CD14-positive monocyte (primary cell): Measurements from ENCODE around the gene ELFN1. TPM values are rescaled to one million over a fixed set of nuclear protein-coding genes. Genes with fewer than 3 reads are reported as not detected.

Source experiments
- DNase-seq, 3 donors: peaks; one replicate each; pipeline ENCODE4 v3.0.0-alpha.2; 2011 to 2022
- H2AFZ ChIP-seq: 2 replicates; pipeline ENCODE4 v1.6.0; 2012; ENCODE audit warnings: mild to moderate bottlenecking, low read depth, low read length, inconsistent platforms; ENCODE audit not compliant: insufficient read depth, poor library complexity, severe bottlenecking
- H3K27ac ChIP-seq, 2 donors: 1 replicate in 1 of 2; 2 replicates in 1 of 2; pipeline ENCODE4 v1.5.1; 2012 to 2013; ENCODE audit warnings: low read length in 2 of 2, control low read depth in 1 of 2, inconsistent platforms in 1 of 2, low read depth in 1 of 2, mild to moderate bottlenecking in 1 of 2
- H3K27me3 ChIP-seq, 2 donors: one replicate each; pipeline versions ENCODE4 v1.6.0 to v1.6.1; 2011 to 2013; ENCODE audit warnings: low read length in 2 of 2; ENCODE audit not compliant: control insufficient read depth in 2 of 2, insufficient read depth in 2 of 2
- H3K36me3 ChIP-seq, 2 donors: replicated peaks in 1 of 2; 1 replicate in 1 of 2; 2 replicates in 1 of 2; pipeline versions ENCODE4 v1.5.1 to v1.6.1; 2012 to 2013; ENCODE audit warnings: low read length in 2 of 2, control low read depth in 1 of 2, inconsistent platforms in 1 of 2, mild to moderate bottlenecking in 1 of 2; ENCODE audit not compliant: insufficient read depth in 2 of 2, control insufficient read depth in 1 of 2
- H3K4me1 ChIP-seq, 2 donors: 1 replicate in 1 of 2; 2 replicates in 1 of 2; pipeline versions ENCODE4 v1.5.1 to v1.6.1; 2012 to 2013; ENCODE audit warnings: low read length in 2 of 2, control low read depth in 1 of 2, inconsistent platforms in 1 of 2, mild to moderate bottlenecking in 1 of 2, moderate library complexity in 1 of 2; ENCODE audit not compliant: insufficient read depth in 2 of 2, control insufficient read depth in 1 of 2
- H3K4me2 ChIP-seq: replicated peaks from 2 replicates; pipeline ENCODE3; 2012; ENCODE audit warnings: low read length, moderate library complexity, mild to moderate bottlenecking; ENCODE audit not compliant: poor library complexity, severe bottlenecking; ENCODE audit errors: extremely low read depth
- H3K4me3 ChIP-seq, 3 experiments: fragments of 200-600 bp in 1 of 3; sonication (generic) in 1 of 3; replicated peaks in 1 of 3; 1 replicate in 2 of 3; 2 replicates in 1 of 3; pipeline ENCODE4 v1.5.1; 2011 to 2013; ENCODE audit warnings: low read length in 3 of 3, mild to moderate bottlenecking in 3 of 3, control low read depth in 2 of 3, low read depth in 2 of 3, inconsistent platforms in 1 of 3, moderate library complexity in 1 of 3
- H3K79me2 ChIP-seq: 2 replicates; pipeline ENCODE4 v1.6.0; 2012; ENCODE audit warnings: mild to moderate bottlenecking, control low read depth, inconsistent platforms, low read length, moderate library complexity; ENCODE audit not compliant: insufficient read depth
- H3K9ac ChIP-seq: 2 replicates; pipeline ENCODE4 v1.6.0; 2017; ENCODE audit warnings: low read length, mild to moderate bottlenecking; ENCODE audit not compliant: insufficient read depth, poor library complexity, severe bottlenecking
- H3K9me3 ChIP-seq, 2 donors: replicated peaks in 1 of 2; 1 replicate in 1 of 2; 2 replicates in 1 of 2; pipeline versions ENCODE4 v1.5.1 to v1.6.1; 2012 to 2013; ENCODE audit warnings: low read length in 2 of 2, control low read depth in 1 of 2; ENCODE audit not compliant: control insufficient read depth in 1 of 2, insufficient read depth in 1 of 2
- H4K20me1 ChIP-seq: 2 replicates; pipeline ENCODE4 v1.6.0; 2012; ENCODE audit warnings: mild to moderate bottlenecking, low read length, control low read depth, moderate library complexity; ENCODE audit not compliant: insufficient read depth
- H3K27ac Mint-ChIP-seq, 7 donors: one replicate each; pipeline ENCODE4 v1.8.0; 2020; ENCODE audit warnings: mild to moderate bottlenecking in 7 of 7, mixed read lengths in 7 of 7, moderate library complexity in 6 of 7, inconsistent platforms in 2 of 7
- H3K27me3 Mint-ChIP-seq, 3 donors: one replicate each; pipeline ENCODE4 v1.8.0; 2021 to 2022; ENCODE audit warnings: low read depth in 3 of 3, mild to moderate bottlenecking in 3 of 3, mixed read lengths in 3 of 3, moderate library complexity in 3 of 3, inconsistent platforms in 1 of 3
- H3K36me3 Mint-ChIP-seq, 2 donors: one replicate each; pipeline ENCODE4 v1.8.0; 2020; ENCODE audit warnings: mixed read lengths in 2 of 2, inconsistent platforms in 1 of 2, mild to moderate bottlenecking in 1 of 2
- H3K4me1 Mint-ChIP-seq: one replicate; pipeline ENCODE4 v1.8.0; 2020; ENCODE audit warnings: mild to moderate bottlenecking, mixed read lengths
- H3K4me3 Mint-ChIP-seq, 2 donors: one replicate each; pipeline ENCODE4 v1.8.0; 2020; ENCODE audit warnings: mild to moderate bottlenecking in 2 of 2, mixed read lengths in 2 of 2, moderate library complexity in 1 of 2
- H3K9me3 Mint-ChIP-seq, 7 donors: one replicate each; pipeline ENCODE4 v1.8.0; 2020 to 2022; ENCODE audit warnings: mixed read lengths in 7 of 7, mild to moderate bottlenecking in 6 of 7, moderate library complexity in 6 of 7, inconsistent platforms in 2 of 7
- WGBS: methylation state at CpG from one replicate; pipeline ENCODE4 v1.1.5; 2013; ENCODE audit warnings: missing lambda C conversion rate; ENCODE audit not compliant: insufficient coverage; 5-methylcytosine and 5-hydroxymethylcytosine counted together
- intact Hi-C, 2 donors: fragments of 100-400 bp; cut with micrococcal nuclease; formaldehyde crosslinking; loops; one replicate each; pipeline versions ENCODE4 v1.15.0 to v1.15.1; 2023
- polyA plus RNA-seq, 3 donors: library from polyadenylated mRNA; depleted of rRNA in 1 of 3; unstranded in 2 of 3; stranded (reverse) in 1 of 3; fragments of 300-500 nt in 2 of 3; fragments of >200 nt in 1 of 3; fragmentation: Illumina TruSeq in 2 of 3; gene quantifications; 1 replicate in 2 of 3; 2 replicates in 1 of 3; pipeline ENCODE4 v1.2.3, GENCODE V29; 2012 to 2021
- TF ChIP-seq, protein P1 (sequence below): fragments of 200-600 bp; IDR thresholded peaks from one replicate; pipeline ENCODE4 v1.8.0; 2022; ENCODE audit warnings: antibody characterized with exemption, mild to moderate bottlenecking

ELFN1 gene
- polyA plus RNA-seq, 3 donors: not detected

DNA sequence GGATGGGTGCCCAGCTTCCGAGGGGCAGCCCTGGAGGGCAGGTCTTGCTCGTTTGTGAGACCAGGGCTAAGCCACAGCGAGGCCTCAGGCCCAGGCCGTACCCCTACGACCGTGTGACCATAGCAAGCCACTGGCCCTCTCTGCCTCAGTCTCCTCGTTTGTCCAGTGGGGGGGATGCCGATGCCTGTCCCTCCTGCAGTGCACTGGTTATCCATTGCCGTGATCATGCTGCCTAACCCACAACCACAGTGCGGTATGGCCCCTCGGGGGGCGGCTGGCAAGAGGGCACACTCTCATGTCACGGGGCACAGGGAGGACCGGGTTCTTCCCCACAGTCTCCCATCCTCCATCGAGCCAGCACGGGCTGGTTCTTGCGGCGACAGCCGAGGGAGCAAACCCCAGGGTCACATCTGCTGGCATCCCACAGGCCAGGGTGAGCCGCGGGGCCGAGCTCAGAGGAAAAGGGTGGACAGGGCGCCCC lies 80.5 kb downstream of the ELFN1 start:
- no peak overlapping the region for H3K4me2 ChIP-seq
- no peak overlapping the region for H3K4me3 Mint-ChIP-seq
- no peak overlapping the region for H3K9ac ChIP-seq
- no peak for DNase-seq
- intact Hi-C loops: no loop called here
- H3K36me3 ChIP-seq: no peaks in the 10 kb centered on the region
- no peak overlapping the region for H3K4me3 ChIP-seq
- 90% methylated on average over 22 of the region's 23 CpGs for WGBS
- H3K9me3 ChIP-seq: peaks cover 0 to 3% of the 10 kb centered on the region in 2 donors
- no peaks in the 10 kb centered on the region for H3K36me3 Mint-ChIP-seq
- TF ChIP-seq, protein P1, sequence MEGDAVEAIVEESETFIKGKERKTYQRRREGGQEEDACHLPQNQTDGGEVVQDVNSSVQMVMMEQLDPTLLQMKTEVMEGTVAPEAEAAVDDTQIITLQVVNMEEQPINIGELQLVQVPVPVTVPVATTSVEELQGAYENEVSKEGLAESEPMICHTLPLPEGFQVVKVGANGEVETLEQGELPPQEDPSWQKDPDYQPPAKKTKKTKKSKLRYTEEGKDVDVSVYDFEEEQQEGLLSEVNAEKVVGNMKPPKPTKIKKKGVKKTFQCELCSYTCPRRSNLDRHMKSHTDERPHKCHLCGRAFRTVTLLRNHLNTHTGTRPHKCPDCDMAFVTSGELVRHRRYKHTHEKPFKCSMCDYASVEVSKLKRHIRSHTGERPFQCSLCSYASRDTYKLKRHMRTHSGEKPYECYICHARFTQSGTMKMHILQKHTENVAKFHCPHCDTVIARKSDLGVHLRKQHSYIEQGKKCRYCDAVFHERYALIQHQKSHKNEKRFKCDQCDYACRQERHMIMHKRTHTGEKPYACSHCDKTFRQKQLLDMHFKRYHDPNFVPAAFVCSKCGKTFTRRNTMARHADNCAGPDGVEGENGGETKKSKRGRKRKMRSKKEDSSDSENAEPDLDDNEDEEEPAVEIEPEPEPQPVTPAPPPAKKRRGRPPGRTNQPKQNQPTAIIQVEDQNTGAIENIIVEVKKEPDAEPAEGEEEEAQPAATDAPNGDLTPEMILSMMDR: no peak
- H4K20me1 ChIP-seq: no peaks in the 10 kb centered on the region
- H3K9me3 Mint-ChIP-seq: peaks cover 0 to 4% (median 3%) of the 10 kb centered on the region in 7 donors
- no peaks in the 10 kb centered on the region for H3K79me2 ChIP-seq
- peaks cover 4 to 18% (median 15%) of the 10 kb centered on the region in 3 donors for H3K27me3 Mint-ChIP-seq
- H3K27ac ChIP-seq: no peak overlapping the region
- H3K4me1 Mint-ChIP-seq: peaks cover 8% of the 10 kb centered on the region
- no peak overlapping the region for H2AFZ ChIP-seq
- H3K4me1 ChIP-seq: peaks cover 0 to 4% of the 10 kb centered on the region in 2 donors
- no peak overlapping the region for H3K27ac Mint-ChIP-seq
- no peaks in the 10 kb centered on the region for H3K27me3 ChIP-seq

DNA sequence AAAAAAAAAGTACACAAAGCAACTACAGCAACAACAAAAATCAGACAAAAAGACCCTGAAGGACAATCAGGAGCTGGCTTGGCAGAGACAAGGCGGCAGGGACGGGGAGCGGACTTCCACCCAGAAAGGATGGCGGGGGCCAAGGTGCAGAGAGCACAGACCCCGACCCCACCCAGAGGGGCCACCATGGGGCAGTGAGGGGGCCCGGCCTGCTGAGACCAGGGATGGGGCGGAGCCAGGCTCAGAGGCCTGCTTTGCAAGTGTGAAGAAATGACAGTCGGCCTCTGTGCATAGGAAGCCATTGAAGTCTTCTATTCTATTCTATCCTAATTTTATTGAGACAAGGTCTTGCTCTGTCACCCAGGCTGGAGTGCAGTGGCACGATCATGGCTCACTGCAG lies 82.0 kb downstream of the ELFN1 start:
- no peak overlapping the region for H2AFZ ChIP-seq
- peaks cover 0 to 4% of the 10 kb centered on the region in 2 donors for H3K4me1 ChIP-seq
- TF ChIP-seq, protein P1: no peak
- H3K27me3 ChIP-seq: no peaks in the 10 kb centered on the region
- no peak overlapping the region for H3K4me3 ChIP-seq
- H3K27ac ChIP-seq: no peak overlapping the region
- no peaks in the 10 kb centered on the region for H4K20me1 ChIP-seq
- Mint-ChIP-seq H3K4me1 (peaks cover 8% of the 10 kb centered on the region), H3K9me3 (peaks cover 0 to 3% (median 2%) of the 10 kb centered on the region in 7 donors), H3K27me3 (peaks cover 4 to 20% (median 15%) of the 10 kb centered on the region in 3 donors), H3K27ac (no peak overlapping the region), H3K36me3 (no peaks in the 10 kb centered on the region), H3K4me3 (no peak overlapping the region)
- H3K9me3 ChIP-seq: no peaks in the 10 kb centered on the region
- intact Hi-C loops: no loop called here
- no peaks in the 10 kb centered on the region for H3K36me3 ChIP-seq
- no peaks in the 10 kb centered on the region for H3K79me2 ChIP-seq
- 95% methylated on average over 9 of the region's 9 CpGs for WGBS
- no peak for DNase-seq
- no peak overlapping the region for H3K9ac ChIP-seq
- no peak overlapping the region for H3K4me2 ChIP-seq
